Type B pancreatic cell (in vitro differentiated cells): ENCODE data around the gene BABAM1. TPM values are rescaled to one million over a fixed set of nuclear protein-coding genes. Genes with fewer than 3 reads are reported as not detected.
"Not testable (repeated sequence)": the region's sequence is repeated elsewhere in the genome, so short reads cannot be mapped to it uniquely, and the experiment has no call there.

Experiments
- DNase-seq: peaks from one replicate; pipeline ENCODE4 v3.0.0; 2021; ENCODE audit warnings: mixed read lengths; ENCODE audit not compliant: unreplicated experiment; ENCODE audit errors: extremely low spot score
- H3K27ac Mint-ChIP-seq: 2 replicates; pipeline ENCODE4 v1.8.0; 2021; ENCODE audit warnings: mild to moderate bottlenecking, mixed read lengths
- H3K27me3 Mint-ChIP-seq: 2 replicates; pipeline ENCODE4 v1.8.0; 2021; ENCODE audit warnings: mixed read lengths
- H3K36me3 Mint-ChIP-seq: 2 replicates; pipeline ENCODE4 v1.8.0; 2021; ENCODE audit warnings: mixed read lengths
- H3K4me1 Mint-ChIP-seq: one replicate; pipeline ENCODE4 v1.8.0; 2021; ENCODE audit warnings: mixed read lengths; ENCODE audit not compliant: unreplicated experiment
- H3K4me3 Mint-ChIP-seq: 2 replicates; pipeline ENCODE4 v1.8.0; 2021; ENCODE audit warnings: mild to moderate bottlenecking, mixed read lengths
- H3K9me3 Mint-ChIP-seq: 2 replicates; pipeline ENCODE4 v1.8.0; 2021; ENCODE audit warnings: mixed read lengths
- total RNA-seq: library from RNA; stranded (reverse); gene quantifications from 2 replicates; pipeline ENCODE4 v1.2.1, GENCODE V29; 2021; ENCODE audit warnings: low replicate concordance
- TF ChIP-seq, protein P1 (sequence below): fragments of 200-600 bp; sonication (generic); conservative IDR thresholded peaks from 2 replicates; pipeline ENCODE4 v1.5.0; 2021; ENCODE audit warnings: antibody characterized with exemption, mild to moderate bottlenecking

The BABAM1 gene
- total RNA-seq, 1 donor from 2014 or later: 93.3 TPM

DNA sequence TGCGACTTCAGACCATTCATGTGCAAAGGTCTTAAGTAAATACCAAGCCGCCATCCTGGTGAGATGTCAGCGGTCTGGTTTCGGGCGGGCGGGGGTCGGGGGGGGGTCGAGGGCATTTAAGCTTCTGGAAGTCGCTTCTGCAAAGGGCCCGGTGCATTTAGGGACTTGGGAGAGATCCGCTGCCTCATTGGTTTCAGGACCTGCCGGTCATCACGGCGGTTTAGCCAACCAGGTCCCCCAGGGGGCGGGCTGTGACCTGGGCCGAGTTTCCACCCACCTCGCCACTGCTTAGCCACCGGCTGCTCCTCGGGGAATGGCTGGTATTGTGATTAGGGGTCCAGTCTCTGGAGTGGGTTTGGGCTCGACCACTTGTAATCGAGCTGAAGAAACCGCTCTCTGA is 22.2 kb downstream of the BABAM1 start:
- H3K4me3 Mint-ChIP-seq: no peak overlapping the region
- no peak for DNase-seq

DNA sequence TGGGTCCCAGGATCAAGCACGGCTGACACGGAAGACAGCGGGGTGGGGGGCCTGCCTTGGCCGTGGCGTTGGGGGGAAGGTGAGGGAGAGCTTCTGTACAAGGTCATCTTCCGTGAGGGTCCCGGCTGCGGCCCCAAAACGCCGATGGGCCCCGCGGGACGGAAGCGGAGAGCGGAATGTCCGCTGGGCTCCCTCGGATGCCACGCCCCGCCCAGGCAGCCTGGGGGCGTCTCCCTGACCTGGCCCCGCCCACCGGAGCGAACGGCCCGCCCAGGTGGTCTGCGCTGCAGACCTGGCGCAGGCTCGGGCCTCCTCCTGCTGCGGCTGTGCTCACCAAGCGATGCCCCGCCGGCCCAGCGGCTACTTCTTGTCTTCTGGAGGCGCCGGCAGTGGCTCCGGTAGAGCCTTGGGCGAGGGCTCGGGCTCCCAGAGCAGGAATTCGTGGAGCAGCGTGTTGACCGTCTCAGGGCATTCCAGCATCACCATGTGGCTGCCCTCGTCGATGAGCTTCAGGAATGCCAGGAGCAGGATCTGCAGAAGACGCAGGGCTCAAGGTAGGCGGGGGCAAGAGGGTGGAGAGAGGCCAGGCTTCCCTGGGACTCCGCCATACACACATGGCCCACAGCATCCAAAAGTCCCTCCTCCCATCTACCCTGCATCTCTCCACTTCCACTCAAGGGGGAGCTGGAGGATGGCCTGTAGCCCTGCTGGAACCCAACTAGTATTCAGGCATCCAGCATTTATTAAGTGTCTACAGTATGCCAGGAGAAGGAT is 25.2 kb downstream of the BABAM1 start:
- Mint-ChIP-seq H3K36me3 (peaks cover 3% of the 10 kb centered on the region), H3K27ac (peak overlapping the region; percentile 88), H3K27me3 (no peaks in the 10 kb centered on the region), H3K4me3 (peak overlapping the region; percentile 89), H3K9me3 (no peaks in the 10 kb centered on the region), H3K4me1 (peaks cover 4% of the 10 kb centered on the region)
- DNase-seq: peak; percentile 89
- TF ChIP-seq, protein P1, sequence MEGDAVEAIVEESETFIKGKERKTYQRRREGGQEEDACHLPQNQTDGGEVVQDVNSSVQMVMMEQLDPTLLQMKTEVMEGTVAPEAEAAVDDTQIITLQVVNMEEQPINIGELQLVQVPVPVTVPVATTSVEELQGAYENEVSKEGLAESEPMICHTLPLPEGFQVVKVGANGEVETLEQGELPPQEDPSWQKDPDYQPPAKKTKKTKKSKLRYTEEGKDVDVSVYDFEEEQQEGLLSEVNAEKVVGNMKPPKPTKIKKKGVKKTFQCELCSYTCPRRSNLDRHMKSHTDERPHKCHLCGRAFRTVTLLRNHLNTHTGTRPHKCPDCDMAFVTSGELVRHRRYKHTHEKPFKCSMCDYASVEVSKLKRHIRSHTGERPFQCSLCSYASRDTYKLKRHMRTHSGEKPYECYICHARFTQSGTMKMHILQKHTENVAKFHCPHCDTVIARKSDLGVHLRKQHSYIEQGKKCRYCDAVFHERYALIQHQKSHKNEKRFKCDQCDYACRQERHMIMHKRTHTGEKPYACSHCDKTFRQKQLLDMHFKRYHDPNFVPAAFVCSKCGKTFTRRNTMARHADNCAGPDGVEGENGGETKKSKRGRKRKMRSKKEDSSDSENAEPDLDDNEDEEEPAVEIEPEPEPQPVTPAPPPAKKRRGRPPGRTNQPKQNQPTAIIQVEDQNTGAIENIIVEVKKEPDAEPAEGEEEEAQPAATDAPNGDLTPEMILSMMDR: peak; percentile 75

More for the DNA sequence above, 22.2 kb downstream of the BABAM1 start:
- TF ChIP-seq, protein P1: no peak
- no peaks in the 10 kb centered on the region for H3K36me3 Mint-ChIP-seq
- peaks cover 4% of the 10 kb centered on the region for H3K4me1 Mint-ChIP-seq
- no peaks in the 10 kb centered on the region for H3K27me3 Mint-ChIP-seq
- no peak overlapping the region for H3K27ac Mint-ChIP-seq
- H3K9me3 Mint-ChIP-seq: no peaks in the 10 kb centered on the region

DNA sequence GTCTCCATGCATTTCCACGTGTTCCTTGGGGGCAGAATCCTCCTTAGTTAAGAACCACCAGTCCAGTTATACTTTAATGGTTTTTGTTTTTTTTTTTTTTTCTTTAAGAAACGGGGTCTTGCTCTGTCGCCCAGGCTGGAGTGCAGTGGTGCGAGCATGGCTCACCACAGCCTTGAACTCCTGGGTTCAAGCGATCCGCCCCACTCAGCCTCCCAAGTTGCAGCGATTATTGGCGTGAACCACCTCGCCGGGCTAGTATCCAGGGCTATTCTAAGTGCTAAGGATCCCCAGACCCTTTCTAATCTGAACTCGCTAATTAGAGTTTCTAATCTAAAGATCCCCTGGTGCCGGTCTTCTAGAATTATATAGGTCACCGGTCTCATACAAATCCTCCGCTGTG is 26.4 kb downstream of the BABAM1 start:
- no peak overlapping the region for H3K4me3 Mint-ChIP-seq
- H3K36me3 Mint-ChIP-seq: peaks cover 3% of the 10 kb centered on the region
- TF ChIP-seq, protein P1: no peak
- peaks cover 4% of the 10 kb centered on the region for H3K4me1 Mint-ChIP-seq
- H3K27me3 Mint-ChIP-seq: no peaks in the 10 kb centered on the region
- H3K9me3 Mint-ChIP-seq: no peaks in the 10 kb centered on the region
- no peak overlapping the region for H3K27ac Mint-ChIP-seq
- no peak for DNase-seq

DNA sequence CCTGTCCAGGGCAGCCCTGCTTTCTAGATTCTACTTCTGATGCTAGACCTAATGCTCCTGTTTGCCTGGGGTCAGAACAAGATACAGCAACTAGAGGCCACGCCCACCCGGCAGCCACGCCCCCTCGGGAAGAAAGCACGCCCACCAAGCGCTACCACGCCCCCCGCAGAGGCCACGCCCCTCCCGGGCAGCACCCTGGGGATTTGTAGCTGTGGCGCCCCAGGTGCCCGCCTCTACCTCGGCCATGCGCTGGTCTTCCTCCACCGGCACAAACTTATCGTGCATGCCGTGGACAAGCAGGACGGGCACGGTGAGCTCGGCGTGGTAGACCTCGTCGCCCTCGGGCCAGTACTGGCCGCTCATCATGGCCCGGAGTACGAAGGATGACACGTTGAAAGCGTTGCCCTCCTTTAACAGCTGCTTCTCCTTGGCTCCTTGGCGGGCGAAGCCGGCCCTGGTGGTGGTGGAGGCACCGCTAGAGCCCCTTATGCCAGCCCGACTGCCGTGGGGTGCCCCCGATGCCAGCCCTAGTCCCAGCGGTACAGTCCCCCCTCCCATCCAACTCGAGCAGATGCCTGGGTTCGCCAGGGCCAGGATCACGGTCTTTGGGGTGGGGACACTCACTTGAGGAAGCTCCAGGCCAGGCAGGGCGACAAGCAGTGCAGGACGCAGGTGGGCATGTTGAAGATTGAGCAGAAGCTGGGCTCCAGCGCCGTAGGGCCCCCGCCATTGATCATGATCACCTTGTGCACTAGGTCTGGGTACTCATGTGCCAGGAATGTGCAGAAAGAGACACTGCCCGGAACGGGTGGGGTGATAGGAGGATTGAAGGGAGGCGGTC is 27.0 kb downstream of the BABAM1 start:
- no peak overlapping the region for H3K27ac Mint-ChIP-seq
- TF ChIP-seq, protein P1: no peak
- peaks cover 4% of the 10 kb centered on the region for H3K4me1 Mint-ChIP-seq
- no peak overlapping the region for H3K4me3 Mint-ChIP-seq
- H3K9me3 Mint-ChIP-seq: no peaks in the 10 kb centered on the region
- H3K27me3 Mint-ChIP-seq: no peaks in the 10 kb centered on the region
- no peak for DNase-seq
- peaks cover 3% of the 10 kb centered on the region for H3K36me3 Mint-ChIP-seq

DNA sequence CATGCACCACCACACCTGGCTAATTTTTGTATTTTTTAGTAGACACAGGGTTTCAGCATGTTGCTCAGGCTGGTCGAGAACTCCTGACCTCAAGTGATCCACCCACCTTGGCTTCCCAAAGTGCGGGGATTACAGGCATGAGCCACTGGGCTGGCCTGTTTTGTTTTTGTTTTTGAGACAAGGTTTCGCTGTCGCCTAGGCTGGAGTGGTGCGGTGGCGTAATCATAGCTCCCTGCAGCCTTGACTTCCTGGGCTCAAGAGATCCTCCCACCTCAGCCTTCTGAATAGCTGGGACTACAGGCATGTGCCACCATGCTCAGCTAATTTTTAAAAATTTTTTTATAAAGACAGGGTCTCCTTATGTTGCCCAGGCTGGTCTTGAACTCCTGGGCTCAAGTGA is 28.3 kb downstream of the BABAM1 start:
- not testable (repeated sequence) for H3K9me3 Mint-ChIP-seq, H3K4me1 Mint-ChIP-seq, H3K27me3 Mint-ChIP-seq

DNA sequence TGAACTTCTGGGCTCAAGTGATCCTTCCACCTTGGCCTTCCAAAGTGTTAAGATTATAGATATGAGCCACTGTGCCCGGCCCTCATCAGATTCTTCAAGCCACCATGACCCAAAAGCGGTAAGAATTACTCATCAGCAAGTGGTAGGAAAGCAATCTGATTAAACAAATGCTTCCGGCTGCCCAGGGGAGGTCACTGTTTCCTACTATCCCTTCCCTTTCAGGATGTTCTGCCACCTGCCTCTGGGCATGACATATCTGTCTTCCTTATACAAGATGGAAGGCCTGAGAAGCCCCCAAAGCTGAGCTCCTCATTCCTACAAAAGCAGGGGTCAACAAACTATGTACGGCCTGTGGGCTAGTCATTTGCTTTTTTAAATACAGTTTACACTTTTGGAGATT is 29.0 kb downstream of the BABAM1 start:
- Mint-ChIP-seq H3K36me3 (peaks cover 3% of the 10 kb centered on the region), H3K4me1 (peaks cover 4% of the 10 kb centered on the region), H3K27ac (no peak overlapping the region), H3K4me3 (no peak overlapping the region), H3K27me3 (no peaks in the 10 kb centered on the region), H3K9me3 (no peaks in the 10 kb centered on the region)
- no peak for DNase-seq
- TF ChIP-seq, protein P1: no peak

More for the DNA sequence above, 28.3 kb downstream of the BABAM1 start:
- not testable (repeated sequence) for H3K27ac Mint-ChIP-seq, DNase-seq, H3K36me3 Mint-ChIP-seq, H3K4me3 Mint-ChIP-seq
